Measurements from ENCODE around the gene ANAPC13.

DNA sequence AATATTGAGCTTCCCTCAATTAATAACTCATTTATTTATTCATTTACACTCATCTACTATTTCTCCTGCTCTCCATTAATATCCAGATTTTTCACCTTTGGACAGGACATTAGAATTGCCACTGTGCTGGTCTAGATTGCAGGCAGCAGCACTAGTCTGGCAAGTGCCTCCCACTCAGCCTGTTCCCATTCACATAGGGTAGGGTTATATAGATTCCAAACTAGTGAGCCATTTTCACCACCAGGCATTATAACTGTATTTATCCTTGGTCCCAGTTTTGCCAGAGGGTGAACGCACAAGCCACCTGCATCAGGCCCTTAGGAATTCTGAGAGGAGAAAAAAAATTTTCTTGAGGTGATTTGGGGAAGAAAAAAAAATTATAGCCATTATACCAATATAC is 44.5 kb downstream of the ANAPC13 start:
- TF ChIP-seq, protein P1, sequence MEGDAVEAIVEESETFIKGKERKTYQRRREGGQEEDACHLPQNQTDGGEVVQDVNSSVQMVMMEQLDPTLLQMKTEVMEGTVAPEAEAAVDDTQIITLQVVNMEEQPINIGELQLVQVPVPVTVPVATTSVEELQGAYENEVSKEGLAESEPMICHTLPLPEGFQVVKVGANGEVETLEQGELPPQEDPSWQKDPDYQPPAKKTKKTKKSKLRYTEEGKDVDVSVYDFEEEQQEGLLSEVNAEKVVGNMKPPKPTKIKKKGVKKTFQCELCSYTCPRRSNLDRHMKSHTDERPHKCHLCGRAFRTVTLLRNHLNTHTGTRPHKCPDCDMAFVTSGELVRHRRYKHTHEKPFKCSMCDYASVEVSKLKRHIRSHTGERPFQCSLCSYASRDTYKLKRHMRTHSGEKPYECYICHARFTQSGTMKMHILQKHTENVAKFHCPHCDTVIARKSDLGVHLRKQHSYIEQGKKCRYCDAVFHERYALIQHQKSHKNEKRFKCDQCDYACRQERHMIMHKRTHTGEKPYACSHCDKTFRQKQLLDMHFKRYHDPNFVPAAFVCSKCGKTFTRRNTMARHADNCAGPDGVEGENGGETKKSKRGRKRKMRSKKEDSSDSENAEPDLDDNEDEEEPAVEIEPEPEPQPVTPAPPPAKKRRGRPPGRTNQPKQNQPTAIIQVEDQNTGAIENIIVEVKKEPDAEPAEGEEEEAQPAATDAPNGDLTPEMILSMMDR (IDR thresholded peaks at IDR 0.05), result no peak
- TF ChIP-seq POLR2A (IDR thresholded peaks at IDR 0.05), result no peak
- no peak for TF ChIP-seq POLR2AphosphoS5 (IDR thresholded peaks at IDR 0.05; ENCODE audit: insufficient read depth in 1 of 2, low read depth in 1 of 2)
